Esophagus muscularis mucosa (tissue), 4 donors: Measurements from ENCODE around the gene SPDYE18.
"Not testable (repeated sequence)": the region's sequence is repeated elsewhere in the genome, so short reads cannot be mapped to it uniquely, and the experiment has no call there.

ENCODE experiments used
- CTCF ChIP-seq, 3 experiments: fragments of 200-600 bp in 2 of 3; fragments of 450-650 bp in 1 of 3; sonication (generic) in 2 of 3; IDR thresholded peaks; one replicate each; pipeline ENCODE4 v1.5.1; 2017 to 2019; ENCODE audit warnings: antibody characterized with exemption in 3 of 3, mild to moderate bottlenecking in 2 of 3, moderate library complexity in 1 of 3
- EP300 ChIP-seq: sonication (generic); formaldehyde crosslinking; IDR thresholded peaks from one replicate; pipeline ENCODE4 v1.6.1; 2017; ENCODE audit warnings: antibody characterized with exemption
- POLR2AphosphoS5 ChIP-seq, 2 donors: sonication (generic); formaldehyde crosslinking; IDR thresholded peaks; one replicate each; pipeline ENCODE4 v1.6.1; 2017; ENCODE audit warnings: antibody characterized with exemption in 2 of 2

- TF ChIP-seq CTCF (IDR thresholded peaks at IDR 0.05); POLR2AphosphoS5 (IDR thresholded peaks at IDR 0.05); EP300: not testable (repeated sequence)
Measured at GRCh38 chr7:77010074-77010680, 52.2 kb downstream of the SPDYE18 start.
